ENCODE measurements around the gene ACTL8.
"Not testable (repeated sequence)": the region's sequence is repeated elsewhere in the genome, so short reads cannot be mapped to it uniquely, and the experiment has no call there.

ACTL8 gene

DNA sequence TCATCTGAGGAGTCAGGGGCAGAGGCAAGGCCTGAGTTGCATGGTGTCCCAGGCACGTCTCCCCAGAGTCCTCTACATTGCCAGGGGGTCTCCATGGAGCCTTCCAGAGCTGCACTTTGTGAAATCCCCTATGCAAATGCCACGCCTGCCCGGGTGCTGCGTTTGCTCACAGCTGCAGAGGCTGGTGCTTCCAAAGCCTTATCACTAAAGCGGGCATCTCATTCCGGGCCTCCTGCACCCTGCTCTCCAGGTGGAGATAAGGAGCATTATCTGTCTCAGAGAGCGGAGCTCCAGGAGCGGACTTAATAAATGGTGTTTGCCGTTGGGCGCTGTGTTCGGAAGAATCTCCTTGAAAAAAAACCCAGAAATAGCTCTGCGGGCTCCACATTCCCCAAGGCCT lies 25.9 kb upstream of the ACTL8 start:
- ATAC-seq: no peak
- H3K4me3 Mint-ChIP-seq: no peak overlapping the region
- H3K4me1 Mint-ChIP-seq: no peaks in the 10 kb centered on the region
- DNase-seq: no peak
- H3K9me3 Mint-ChIP-seq: no peaks in the 10 kb centered on the region
- no peak overlapping the region for H3K27ac Mint-ChIP-seq
- no peaks in the 10 kb centered on the region for H3K27me3 Mint-ChIP-seq

DNA sequence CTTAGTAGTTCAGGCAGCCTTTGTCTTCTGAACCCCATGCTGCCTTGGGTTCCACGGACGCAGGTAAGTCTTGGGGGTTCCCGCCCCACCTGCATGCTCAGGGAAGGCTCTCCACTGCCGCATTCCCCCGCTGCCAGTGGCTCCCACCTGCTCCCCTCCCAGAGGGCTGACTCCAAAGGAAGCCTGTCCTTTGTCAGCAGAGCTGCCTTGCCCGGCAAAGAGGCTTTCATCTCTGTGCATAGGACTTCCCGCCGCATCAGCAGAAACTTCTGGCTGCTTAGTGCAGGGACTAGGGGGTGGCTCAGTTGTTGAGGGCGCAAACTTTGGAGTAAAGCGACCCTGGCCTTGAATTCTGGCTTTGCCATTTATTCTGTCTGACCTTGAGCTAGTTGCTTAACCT lies 25.2 kb upstream of the ACTL8 start:
- DNase-seq: no peak
- no peak for ATAC-seq
- Mint-ChIP-seq H3K27ac (no peak overlapping the region), H3K9me3 (no peaks in the 10 kb centered on the region), H3K4me1 (no peaks in the 10 kb centered on the region), H3K4me3 (no peak overlapping the region), H3K27me3 (no peaks in the 10 kb centered on the region)

DNA sequence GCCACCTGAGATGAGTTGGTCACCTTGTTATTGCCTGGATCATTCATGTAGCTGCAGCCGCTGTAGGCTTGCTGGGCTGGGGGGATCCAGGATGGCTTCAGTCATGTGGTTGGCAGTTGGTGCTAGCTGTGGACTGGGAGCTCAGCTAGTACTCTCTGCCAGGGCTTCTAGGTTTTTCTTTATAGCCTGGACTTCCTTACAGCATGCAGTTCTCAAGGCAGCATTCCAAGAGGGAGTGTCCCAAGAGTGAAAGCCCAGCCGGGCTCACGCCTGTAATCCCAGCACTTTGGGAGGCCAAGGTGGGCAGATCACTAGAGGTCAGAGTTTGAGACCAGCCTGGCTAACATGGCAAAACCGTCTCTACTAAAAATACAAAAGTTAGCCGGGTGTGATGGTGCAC lies 23.7 kb upstream of the ACTL8 start:
- no peak overlapping the region for H3K27ac Mint-ChIP-seq
- DNase-seq (no peak), ATAC-seq (no peak)
- no peaks in the 10 kb centered on the region for H3K9me3 Mint-ChIP-seq
- H3K4me3 Mint-ChIP-seq: no peak overlapping the region
- no peaks in the 10 kb centered on the region for H3K4me1 Mint-ChIP-seq
- no peaks in the 10 kb centered on the region for H3K27me3 Mint-ChIP-seq

- H3K27ac Mint-ChIP-seq: no peak overlapping the region
- no peaks in the 10 kb centered on the region for H3K9me3 Mint-ChIP-seq
- H3K4me1 Mint-ChIP-seq: no peaks in the 10 kb centered on the region
- DNase-seq (no peak), ATAC-seq (no peak)
- no peaks in the 10 kb centered on the region for H3K27me3 Mint-ChIP-seq
- H3K4me3 Mint-ChIP-seq: no peak overlapping the region
Measured at GRCh38 chr1:17732475-17732874, 22.7 kb upstream of the ACTL8 start.

DNA sequence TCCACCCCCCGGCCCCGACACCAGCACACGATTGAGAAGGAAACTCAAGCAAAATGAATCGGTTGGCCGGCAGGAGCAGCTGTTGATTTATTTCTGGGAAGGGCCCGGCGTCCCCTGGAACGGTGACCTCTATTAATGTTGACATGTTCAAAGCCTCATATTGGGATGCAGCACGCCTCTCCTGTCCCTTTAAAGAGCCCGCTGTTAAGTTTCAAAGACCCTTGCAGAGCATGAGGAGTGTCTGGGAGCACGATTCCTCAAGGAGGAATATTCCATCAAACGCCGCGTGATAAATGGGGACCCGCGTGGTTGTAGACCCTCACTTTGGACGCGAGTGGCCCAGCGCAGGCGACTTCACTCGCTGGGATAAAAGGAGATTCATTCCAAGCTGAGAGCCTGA lies 21.5 kb upstream of the ACTL8 start:
- Mint-ChIP-seq H3K4me3 (no peak overlapping the region), H3K4me1 (no peaks in the 10 kb centered on the region), H3K9me3 (no peaks in the 10 kb centered on the region), H3K27me3 (no peaks in the 10 kb centered on the region), H3K27ac (no peak overlapping the region)
- DNase-seq (no peak), ATAC-seq (no peak)

DNA sequence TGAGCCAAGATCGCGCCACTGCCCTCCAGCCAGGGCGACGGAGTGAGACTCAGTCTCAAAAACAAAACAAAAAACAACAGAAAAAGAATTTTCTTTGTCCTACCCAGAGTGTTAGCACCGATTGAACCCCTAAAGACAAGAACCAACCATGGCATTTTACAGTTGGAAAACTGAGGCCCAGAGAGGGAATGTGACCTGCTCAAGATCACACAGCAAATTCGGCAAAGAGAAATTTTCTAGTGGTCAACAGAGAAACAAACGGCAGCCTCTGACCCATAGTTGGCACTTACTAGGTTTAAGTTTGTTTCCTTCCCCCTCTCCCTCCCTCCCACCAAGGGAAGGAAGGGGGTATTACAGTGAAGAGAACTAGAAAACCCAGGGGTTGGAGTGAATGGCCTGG lies 20.5 kb upstream of the ACTL8 start:
- H3K27ac Mint-ChIP-seq: no peak overlapping the region
- no peak for DNase-seq
- H3K4me1 Mint-ChIP-seq: no peaks in the 10 kb centered on the region

GRCh38 chr1:17735348-17735747 lies 19.8 kb upstream of the ACTL8 start:
- Mint-ChIP-seq H3K27me3 (no peaks in the 10 kb centered on the region), H3K4me1 (no peaks in the 10 kb centered on the region), H3K9me3 (no peaks in the 10 kb centered on the region), H3K27ac (peak overlapping the region in 1 of 2 donors; percentile 43), H3K4me3 (no peak overlapping the region)
- ATAC-seq: no peak
- no peak for DNase-seq

More for the DNA sequence above, 20.5 kb upstream of the ACTL8 start:
- ATAC-seq: no peak
- H3K9me3 Mint-ChIP-seq: no peaks in the 10 kb centered on the region
- H3K27me3 Mint-ChIP-seq: no peaks in the 10 kb centered on the region
- no peak overlapping the region for H3K4me3 Mint-ChIP-seq

DNA sequence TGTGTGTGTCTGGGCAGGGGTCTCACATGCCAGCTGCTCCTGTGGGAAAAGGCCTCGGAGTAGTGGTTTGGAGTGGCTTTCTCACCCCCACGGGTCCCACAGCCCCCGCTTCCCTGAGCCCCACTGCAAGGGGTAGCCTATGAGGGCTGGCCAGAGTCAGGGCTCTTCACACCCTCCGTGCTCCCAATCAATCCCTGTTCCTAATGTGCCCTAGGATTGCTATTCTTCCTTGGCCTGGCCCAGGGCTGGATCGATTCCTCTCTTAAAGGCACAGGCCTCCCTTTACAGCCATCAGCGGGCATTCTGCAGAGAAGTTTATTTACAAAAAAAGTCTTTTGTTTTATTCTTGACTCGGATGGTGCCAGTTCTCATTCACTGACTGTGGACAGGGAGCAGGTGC lies 19.3 kb upstream of the ACTL8 start:
- no peak overlapping the region for H3K4me3 Mint-ChIP-seq
- H3K9me3 Mint-ChIP-seq: no peaks in the 10 kb centered on the region
- H3K27ac Mint-ChIP-seq: no peak overlapping the region
- DNase-seq (no peak), ATAC-seq (no peak)
- no peaks in the 10 kb centered on the region for H3K4me1 Mint-ChIP-seq
- H3K27me3 Mint-ChIP-seq: no peaks in the 10 kb centered on the region

GRCh38 chr1:17736625-17737024 lies 18.5 kb upstream of the ACTL8 start:
- H3K9me3 Mint-ChIP-seq: no peaks in the 10 kb centered on the region
- no peaks in the 10 kb centered on the region for H3K27me3 Mint-ChIP-seq
- ATAC-seq (no peak), DNase-seq (no peak)
- H3K27ac Mint-ChIP-seq: no peak overlapping the region
- H3K4me3 Mint-ChIP-seq: no peak overlapping the region
- H3K4me1 Mint-ChIP-seq: no peaks in the 10 kb centered on the region

GRCh38 chr1:17739050-17739449 lies 16.1 kb upstream of the ACTL8 start:
- Mint-ChIP-seq H3K27ac (no peak overlapping the region), H3K27me3 (no peaks in the 10 kb centered on the region), H3K4me3 (no peak overlapping the region), H3K4me1 (no peaks in the 10 kb centered on the region), H3K9me3 (no peaks in the 10 kb centered on the region)
- ATAC-seq (no peak), DNase-seq (no peak)

DNA sequence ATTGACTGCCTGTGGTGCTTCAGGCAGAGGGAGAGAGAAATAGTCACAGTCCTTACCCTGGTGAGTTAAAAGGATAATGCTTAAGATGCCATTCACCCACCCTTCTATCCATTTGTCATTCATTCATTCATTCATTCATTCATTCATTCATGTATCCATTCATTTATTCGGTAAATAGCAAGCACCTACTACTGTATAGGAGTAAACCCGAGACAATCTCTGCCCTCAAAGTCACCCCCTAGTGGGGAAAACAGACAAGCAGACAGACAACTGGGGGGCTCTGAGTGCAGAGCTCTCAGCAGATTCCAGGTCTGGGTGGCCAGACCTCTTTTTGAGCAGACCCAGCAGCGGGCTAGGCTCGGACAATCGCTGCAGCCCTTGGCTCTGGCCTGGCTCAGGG lies 14.1 kb upstream of the ACTL8 start:
- no peak overlapping the region for H3K27ac Mint-ChIP-seq
- H3K4me1 Mint-ChIP-seq: no peaks in the 10 kb centered on the region
- ATAC-seq (no peak), DNase-seq (no peak)
- no peak overlapping the region for H3K4me3 Mint-ChIP-seq
- H3K9me3 Mint-ChIP-seq: no peaks in the 10 kb centered on the region
- H3K27me3 Mint-ChIP-seq: no peaks in the 10 kb centered on the region

GRCh38 chr1:17742583-17742982 lies 12.6 kb upstream of the ACTL8 start:
- Mint-ChIP-seq H3K27me3 (no peaks in the 10 kb centered on the region), H3K27ac (no peak overlapping the region), H3K9me3 (no peaks in the 10 kb centered on the region), H3K4me1 (no peaks in the 10 kb centered on the region), H3K4me3 (no peak overlapping the region)
- no peak for ATAC-seq
- DNase-seq: no peak

- ATAC-seq (no peak), DNase-seq (no peak)
- Mint-ChIP-seq H3K4me3 (no peak overlapping the region), H3K27ac (no peak overlapping the region), H3K27me3 (no peaks in the 10 kb centered on the region), H3K4me1 (no peaks in the 10 kb centered on the region), H3K9me3 (no peaks in the 10 kb centered on the region)
Measured at GRCh38 chr1:17743008-17743647, 12.0 kb upstream of the ACTL8 start.

- Mint-ChIP-seq H3K27me3 (no peaks in the 10 kb centered on the region), H3K9me3 (no peaks in the 10 kb centered on the region), H3K4me1 (no peaks in the 10 kb centered on the region), H3K27ac (no peak overlapping the region), H3K4me3 (no peak overlapping the region)
- ATAC-seq (no peak), DNase-seq (no peak)
Measured at GRCh38 chr1:17743925-17744324, 11.2 kb upstream of the ACTL8 start.

DNA sequence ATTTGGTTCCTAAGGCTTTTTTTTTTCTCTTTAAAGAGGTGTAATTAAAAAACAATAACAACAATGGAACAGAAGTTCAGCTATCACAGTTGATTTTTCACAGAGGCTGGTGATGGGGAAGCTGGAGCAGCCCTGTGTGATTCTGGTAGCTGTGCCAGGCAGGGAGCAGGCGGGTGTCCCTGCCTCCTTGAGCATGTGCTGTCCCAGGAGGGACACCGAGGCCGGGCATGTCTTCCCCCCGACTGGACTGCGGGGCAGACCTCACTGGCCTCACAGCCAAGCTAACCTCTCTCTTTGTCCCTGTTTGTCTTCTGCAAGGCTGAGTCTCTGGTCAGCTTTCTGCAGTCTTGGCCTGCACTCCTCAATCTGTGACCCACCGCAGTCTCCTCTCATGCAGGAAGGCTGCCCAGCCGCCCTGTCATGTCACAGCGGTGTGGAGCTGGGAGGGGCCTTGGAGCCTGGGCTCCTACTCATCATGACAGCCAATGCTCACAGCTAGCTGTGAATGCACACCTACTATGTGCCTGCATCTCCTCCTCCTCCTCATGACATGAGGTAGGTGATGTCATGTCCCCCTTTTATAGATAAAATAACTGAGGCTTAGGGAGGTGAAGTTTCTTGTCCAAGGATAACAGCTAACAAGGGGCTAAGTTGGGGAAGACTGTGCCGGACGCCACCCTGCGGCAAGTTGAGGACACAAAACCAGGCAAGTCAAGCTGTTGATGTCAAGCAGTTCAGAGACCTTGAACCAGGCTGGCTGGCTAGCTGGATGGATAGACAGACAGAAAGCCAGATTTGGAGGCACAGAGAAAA lies 10.3 kb upstream of the ACTL8 start:
- no peaks in the 10 kb centered on the region for H3K9me3 Mint-ChIP-seq
- no peak for ATAC-seq
- DNase-seq: no peak
- H3K4me3 Mint-ChIP-seq: no peak overlapping the region
- H3K27ac Mint-ChIP-seq: no peak overlapping the region
- H3K4me1 Mint-ChIP-seq: no peaks in the 10 kb centered on the region
- H3K27me3 Mint-ChIP-seq: no peaks in the 10 kb centered on the region

DNA sequence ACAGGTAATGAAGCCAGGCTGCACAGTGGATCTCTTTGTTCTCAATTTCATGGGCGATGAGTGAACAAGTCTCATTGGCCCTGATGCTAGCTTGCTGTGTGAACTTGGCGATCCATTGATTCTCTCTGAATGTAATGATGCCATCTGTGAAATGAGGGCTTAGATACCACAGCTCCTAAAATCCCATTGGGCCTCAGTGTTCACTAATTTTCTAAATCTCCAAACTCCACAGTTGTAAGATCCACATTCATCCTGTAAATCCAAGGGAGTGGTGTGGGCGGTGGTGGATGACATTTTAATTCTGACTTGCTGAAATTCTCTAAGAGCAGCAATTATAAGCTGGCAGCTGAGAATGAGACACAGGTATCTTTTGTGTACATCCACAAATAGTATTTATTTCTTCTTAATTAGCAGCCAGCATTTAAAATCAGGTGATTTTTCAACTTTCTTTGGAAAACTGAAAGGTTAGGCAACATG lies 9.6 kb upstream of the ACTL8 start:
- DNase-seq (no peak), ATAC-seq (no peak)
- Mint-ChIP-seq H3K9me3 (no peaks in the 10 kb centered on the region), H3K4me3 (no peak overlapping the region), H3K4me1 (no peaks in the 10 kb centered on the region), H3K27me3 (no peaks in the 10 kb centered on the region), H3K27ac (no peak overlapping the region)

GRCh38 chr1:17746281-17746680 lies 8.9 kb upstream of the ACTL8 start:
- DNase-seq: not testable (repeated sequence)

More at GRCh38 chr1:17746281-17746680, 8.9 kb upstream of the ACTL8 start:
- not testable (repeated sequence) for H3K27ac Mint-ChIP-seq, H3K9me3 Mint-ChIP-seq, ATAC-seq, H3K4me3 Mint-ChIP-seq, H3K27me3 Mint-ChIP-seq, H3K4me1 Mint-ChIP-seq
